Activated T-helper 9 cell treated with anti-CD3 and anti-CD28 coated beads, Interleukin-2, amount 50 U/mL, for 16 hours (primary cell): Measurements from ENCODE around the gene SMIM21.

ENCODE experiments used
- DNase-seq: peaks from one replicate; pipeline ENCODE4 v3.0.0-alpha.2; 2020; ENCODE audit warnings: low read depth

The SMIM21 gene

DNA sequence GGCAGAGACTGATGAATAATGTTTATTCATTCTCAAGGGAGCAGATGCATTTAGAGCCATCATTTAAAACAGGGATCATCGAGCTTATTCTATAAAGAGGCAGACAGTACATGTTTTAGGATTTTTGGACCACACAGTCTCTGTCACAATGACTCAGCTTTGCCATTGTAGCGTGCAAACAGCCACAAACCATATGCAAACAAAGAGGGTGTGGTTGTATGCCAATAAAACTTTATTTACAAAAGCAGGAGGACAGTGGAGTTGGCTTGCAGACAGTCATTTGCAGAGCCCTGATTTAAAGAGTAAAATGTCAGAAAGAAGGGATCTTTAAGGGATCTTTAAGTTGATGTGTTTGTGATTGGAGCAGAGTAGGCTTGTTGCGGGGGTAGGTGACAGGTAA is 51.5 kb downstream of the SMIM21 start:
- no peak for DNase-seq

DNA sequence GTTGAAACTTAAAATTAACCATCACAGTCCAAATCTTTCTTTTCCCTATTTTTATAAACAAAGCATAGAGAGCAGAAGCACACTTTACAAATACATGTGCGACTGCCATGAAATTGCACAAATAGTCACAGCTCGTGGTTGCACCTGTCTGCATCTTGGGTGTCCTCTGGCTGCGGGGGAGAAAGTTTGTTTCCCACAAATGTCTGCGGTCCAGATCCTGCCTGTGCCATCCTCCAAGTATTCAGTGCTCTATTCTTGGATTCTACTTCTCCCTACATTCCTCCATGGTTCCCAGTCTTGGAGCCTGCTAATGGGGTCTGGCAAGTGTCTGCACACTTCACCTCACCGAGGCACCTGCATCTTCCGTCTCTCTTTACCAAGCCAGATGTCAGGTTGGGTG is 52.2 kb downstream of the SMIM21 start:
- no peak for DNase-seq

DNA sequence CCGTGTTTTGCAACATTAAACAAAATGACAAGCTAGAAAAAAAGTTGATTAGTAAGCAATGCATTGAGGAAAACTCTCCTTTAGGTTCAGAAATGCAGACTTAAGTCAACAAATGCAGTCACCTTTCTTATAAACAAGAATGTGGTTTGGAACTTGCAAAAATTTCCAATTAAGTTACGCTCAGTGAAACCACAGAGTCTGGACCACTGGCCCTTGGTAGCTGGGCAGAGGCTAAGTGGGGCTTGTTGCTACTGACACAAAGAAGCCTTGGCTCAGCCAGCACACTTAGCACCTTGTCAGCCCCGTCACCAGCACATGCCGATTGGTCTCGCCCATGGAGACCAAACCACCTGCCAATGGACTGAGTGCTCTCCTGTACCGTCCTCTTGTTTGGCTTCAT is 53.0 kb downstream of the SMIM21 start:
- no peak for DNase-seq

DNA sequence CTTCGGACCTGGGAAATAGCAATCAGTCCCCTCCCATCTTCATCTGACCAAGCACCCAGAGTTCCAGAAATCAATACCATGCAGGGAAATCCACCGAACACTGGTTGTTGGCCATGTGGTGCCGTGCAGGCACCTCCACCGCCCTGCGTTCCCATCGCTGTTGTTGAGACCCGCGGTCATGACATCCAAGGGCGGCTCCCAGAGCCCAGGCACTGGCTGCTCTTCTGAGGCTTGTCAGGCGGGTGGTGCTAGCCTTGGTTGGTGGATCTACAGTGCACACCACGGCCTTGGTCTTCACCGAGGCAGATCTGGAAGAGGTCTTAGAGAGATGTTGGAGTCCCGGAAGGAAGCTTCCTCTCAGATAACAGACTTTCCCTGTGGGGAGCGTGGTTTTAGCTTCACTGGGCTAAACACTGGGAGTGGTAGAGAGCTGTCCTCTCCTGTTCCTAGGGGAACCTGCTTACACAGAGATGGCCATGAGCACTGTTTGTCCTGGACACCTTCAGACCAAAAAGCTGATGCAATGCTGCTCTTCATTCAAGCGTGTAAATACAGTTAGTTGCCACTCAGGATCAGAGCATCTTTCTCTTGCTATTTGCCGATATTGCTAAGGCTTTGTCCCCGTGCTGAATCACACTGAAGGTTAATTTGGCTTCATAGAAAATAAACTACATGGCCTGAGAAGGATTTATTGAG is 58.3 kb downstream of the SMIM21 start:
- DNase-seq, result no peak

DNA sequence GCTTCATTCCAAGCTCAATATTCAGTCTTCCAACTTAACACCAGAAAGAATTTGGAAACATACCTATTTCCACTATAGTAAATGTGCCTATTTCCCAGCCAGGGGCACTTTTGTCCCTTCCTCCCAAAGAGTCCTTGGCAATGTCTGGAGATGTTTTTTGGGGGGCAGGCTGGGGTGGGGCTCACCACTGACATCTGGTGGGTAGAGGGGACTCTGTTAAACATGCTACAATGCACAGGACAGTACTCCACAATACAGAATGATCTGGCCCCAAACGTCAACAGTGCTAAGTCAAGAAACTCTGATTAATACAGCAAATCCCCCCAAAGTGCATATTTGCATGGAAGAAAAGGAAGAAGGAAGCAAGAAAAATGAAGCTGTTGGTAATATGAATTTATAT is 61.7 kb downstream of the SMIM21 start:
- DNase-seq, result no peak

DNA sequence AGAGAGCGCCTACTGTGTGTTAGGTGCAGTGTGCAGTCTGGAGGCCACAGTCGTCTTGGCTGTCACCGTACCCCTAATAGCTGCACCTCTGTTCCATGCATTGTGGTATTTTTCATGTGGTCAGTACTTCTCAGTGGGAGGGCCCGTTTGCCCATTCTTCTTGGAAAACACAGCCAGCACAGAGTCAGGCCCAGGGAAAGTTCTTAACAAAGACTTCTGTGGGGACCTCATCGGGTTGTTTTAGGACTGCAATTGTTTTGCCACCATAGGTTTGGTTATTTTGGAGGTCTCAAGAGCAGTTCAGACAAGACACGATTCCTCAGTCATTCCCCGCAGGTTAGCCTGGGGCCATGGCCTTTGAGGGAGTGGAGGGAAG is 62.3 kb downstream of the SMIM21 start:
- no peak for DNase-seq

DNA sequence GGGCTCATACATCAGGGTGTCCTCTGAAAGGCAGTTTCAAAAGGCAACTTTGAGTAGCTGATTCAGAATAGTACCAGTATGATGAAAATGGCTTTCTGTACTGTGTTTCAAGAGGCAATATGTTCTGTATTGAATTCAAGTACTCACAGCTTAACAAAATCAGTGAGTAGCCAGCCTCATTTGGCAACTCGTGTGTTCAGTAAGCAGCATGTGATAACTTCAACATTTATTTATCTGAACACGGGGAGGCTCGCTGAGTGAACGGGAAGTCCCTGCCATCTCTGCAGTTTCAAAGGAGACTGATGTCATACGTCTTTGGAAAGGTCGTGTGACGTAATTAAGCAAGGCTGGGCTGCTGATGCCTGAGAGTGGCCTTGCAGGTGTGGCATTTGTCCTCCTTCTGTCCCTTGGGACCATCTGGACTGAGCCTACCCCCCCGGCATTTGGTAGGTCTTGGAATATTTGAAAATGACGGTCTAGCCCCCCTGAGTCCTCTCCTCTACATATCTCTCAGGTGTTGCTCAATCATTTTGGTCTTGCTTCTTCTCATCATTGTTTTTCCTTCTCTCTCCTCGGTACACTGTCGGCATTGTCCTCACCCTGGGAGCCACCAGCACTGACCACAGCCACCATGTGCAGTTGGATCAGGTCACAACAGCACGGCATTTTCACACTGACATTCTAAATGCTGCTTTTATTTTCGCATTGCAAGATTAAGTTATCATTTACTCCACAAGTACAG is 62.8 kb downstream of the SMIM21 start:
- no peak for DNase-seq

DNA sequence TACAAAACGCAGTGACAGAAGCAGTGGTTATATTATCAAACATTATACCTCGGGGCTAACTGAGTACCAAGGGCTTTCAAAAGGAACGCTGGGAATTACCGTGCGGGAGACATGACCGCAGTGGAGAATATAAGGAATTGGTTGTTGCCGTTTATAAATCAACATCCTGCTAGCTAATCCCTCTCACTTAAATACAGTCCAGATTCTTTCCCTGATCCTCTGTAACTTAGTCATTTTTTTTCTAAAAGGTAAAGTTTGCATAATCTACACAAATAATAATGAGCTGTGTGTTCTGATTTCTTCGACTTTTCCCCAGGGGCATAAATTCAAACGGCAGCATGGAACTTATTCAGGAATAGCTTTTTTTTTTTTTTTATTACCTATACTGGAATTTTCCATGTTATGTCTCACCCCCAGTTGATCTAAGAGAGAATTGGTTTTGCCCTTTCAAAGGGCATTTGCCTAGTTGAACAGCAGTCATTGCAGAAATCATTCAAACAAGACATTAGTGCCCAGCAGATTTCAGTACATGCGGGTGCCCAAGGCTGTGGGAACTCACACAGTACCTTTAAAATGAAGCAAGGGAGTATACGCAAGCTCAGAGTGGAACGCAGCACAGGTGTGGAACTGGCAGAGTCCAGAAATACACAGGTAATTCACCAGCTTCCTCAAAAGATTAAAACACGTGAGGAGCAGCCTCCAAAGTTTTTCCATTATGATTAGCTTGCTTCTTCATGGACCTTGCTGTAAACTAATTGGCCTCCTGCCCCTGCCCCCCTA is 63.9 kb downstream of the SMIM21 start:
- no peak for DNase-seq

DNA sequence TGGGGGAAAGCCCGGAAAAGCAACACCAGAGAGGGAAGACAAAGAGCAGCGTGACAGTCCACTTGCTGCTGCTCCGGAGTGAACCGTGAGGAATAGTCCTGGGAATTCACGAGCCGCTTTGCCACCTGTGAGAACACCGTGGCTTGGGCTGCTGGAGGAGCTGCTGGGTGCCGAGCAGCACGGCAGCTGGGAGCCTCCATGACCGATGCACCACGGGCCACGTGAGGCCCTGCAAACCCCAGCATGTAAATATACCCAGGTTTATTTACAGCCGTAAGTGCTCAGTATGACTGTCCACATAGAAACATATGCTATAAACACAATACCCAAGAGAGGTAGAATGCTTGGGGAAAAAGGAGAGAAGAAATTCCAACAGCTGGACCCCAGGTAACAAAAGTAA is 65.1 kb downstream of the SMIM21 start:
- DNase-seq, result no peak

DNA sequence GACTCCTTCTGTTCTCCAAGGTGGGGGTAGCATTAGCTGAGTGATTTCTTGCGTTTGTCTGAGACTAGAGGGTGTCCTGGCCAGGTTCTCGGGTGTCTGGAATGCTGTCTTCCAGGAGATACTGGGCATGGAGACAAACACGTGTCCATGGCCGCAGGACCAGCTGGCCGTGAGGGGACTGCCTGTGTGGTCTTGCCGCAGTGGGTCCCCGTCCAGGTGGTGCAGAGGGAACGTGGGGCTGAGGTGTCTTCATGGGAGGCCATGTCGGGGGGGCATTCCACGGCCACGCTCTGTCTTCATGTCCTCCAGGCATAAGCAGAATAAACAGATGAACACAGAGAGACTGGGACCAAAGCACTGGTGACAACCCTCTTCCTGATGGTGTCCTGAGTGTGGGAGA is 66.6 kb downstream of the SMIM21 start:
- no peak for DNase-seq

DNA sequence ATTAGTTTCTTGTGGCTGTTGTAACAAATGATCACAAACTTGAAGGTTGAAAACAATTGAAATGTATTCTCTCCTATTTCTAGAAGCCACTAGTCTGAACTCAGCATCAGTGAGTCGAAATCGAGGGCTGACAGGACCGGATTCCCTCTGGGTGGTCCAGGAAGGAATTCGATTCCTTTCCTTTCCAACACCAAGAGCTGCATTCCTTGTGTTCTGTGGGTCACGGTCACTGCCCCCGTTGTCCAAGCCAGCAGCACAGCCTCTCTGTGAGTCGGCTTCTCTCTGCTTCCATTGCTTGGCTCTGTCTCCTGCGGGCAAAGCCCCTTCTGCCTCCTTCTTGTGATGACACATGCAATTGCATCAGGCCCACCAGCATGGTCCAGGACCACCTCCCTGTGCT is 67.3 kb downstream of the SMIM21 start:
- DNase-seq, result no peak
